Mesothelial cell of epicardium (in vitro differentiated cells): ENCODE measurements around the gene SORBS1. TPM values are rescaled to one million over a fixed set of nuclear protein-coding genes. Genes with fewer than 3 reads are reported as not detected.
"Not testable (repeated sequence)": the region's sequence is repeated elsewhere in the genome, so short reads cannot be mapped to it uniquely, and the experiment has no call there.

Source experiments
- DNase-seq, 2 experiments: peaks; one replicate each; pipeline ENCODE4 v3.0.0; 2021; ENCODE audit warnings: low spot score in 2 of 2; ENCODE audit not compliant: unreplicated experiment in 2 of 2
- H3K27ac Mint-ChIP-seq: 2 replicates; pipeline ENCODE4 v1.8.0; 2021; ENCODE audit warnings: mixed read lengths
- H3K27me3 Mint-ChIP-seq: 2 replicates; pipeline ENCODE4 v1.8.0; 2021; ENCODE audit warnings: low read depth, mixed read lengths
- H3K36me3 Mint-ChIP-seq: 2 replicates; pipeline ENCODE4 v1.8.0; 2021; ENCODE audit warnings: mixed read lengths
- H3K4me1 Mint-ChIP-seq: 2 replicates; pipeline ENCODE4 v1.8.0; 2021; ENCODE audit warnings: mixed read lengths
- H3K4me3 Mint-ChIP-seq: 2 replicates; pipeline ENCODE4 v1.8.0; 2021; ENCODE audit warnings: mild to moderate bottlenecking, moderate library complexity, mixed read lengths
- H3K9me3 Mint-ChIP-seq: 2 replicates; pipeline ENCODE4 v1.8.0; 2021; ENCODE audit warnings: mixed read lengths
- total RNA-seq: library from RNA; stranded (reverse); gene quantifications from 3 replicates; pipeline ENCODE4 v1.2.1, GENCODE V29; 2021
- TF ChIP-seq, protein P1 (sequence below): fragments of 200-600 bp; sonication (generic); IDR thresholded peaks from one replicate; pipeline ENCODE4 v1.5.0; 2021; ENCODE audit warnings: antibody characterized with exemption; ENCODE audit not compliant: unreplicated experiment

Gene SORBS1
- total RNA-seq, 1 donor from 2014 or later: 24.9 TPM

GRCh38 chr10:95474228-95475002 lies 86.8 kb downstream of the SORBS1 start:
- no peak overlapping the region for H3K4me3 Mint-ChIP-seq
- no peaks in the 10 kb centered on the region for H3K27me3 Mint-ChIP-seq
- no peak for DNase-seq
- no peaks in the 10 kb centered on the region for H3K36me3 Mint-ChIP-seq
- H3K4me1 Mint-ChIP-seq: peaks cover 30% of the 10 kb centered on the region
- H3K27ac Mint-ChIP-seq: peak overlapping the region; percentile 71
- H3K9me3 Mint-ChIP-seq: no peaks in the 10 kb centered on the region
- TF ChIP-seq, protein P1, sequence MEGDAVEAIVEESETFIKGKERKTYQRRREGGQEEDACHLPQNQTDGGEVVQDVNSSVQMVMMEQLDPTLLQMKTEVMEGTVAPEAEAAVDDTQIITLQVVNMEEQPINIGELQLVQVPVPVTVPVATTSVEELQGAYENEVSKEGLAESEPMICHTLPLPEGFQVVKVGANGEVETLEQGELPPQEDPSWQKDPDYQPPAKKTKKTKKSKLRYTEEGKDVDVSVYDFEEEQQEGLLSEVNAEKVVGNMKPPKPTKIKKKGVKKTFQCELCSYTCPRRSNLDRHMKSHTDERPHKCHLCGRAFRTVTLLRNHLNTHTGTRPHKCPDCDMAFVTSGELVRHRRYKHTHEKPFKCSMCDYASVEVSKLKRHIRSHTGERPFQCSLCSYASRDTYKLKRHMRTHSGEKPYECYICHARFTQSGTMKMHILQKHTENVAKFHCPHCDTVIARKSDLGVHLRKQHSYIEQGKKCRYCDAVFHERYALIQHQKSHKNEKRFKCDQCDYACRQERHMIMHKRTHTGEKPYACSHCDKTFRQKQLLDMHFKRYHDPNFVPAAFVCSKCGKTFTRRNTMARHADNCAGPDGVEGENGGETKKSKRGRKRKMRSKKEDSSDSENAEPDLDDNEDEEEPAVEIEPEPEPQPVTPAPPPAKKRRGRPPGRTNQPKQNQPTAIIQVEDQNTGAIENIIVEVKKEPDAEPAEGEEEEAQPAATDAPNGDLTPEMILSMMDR: no peak

DNA sequence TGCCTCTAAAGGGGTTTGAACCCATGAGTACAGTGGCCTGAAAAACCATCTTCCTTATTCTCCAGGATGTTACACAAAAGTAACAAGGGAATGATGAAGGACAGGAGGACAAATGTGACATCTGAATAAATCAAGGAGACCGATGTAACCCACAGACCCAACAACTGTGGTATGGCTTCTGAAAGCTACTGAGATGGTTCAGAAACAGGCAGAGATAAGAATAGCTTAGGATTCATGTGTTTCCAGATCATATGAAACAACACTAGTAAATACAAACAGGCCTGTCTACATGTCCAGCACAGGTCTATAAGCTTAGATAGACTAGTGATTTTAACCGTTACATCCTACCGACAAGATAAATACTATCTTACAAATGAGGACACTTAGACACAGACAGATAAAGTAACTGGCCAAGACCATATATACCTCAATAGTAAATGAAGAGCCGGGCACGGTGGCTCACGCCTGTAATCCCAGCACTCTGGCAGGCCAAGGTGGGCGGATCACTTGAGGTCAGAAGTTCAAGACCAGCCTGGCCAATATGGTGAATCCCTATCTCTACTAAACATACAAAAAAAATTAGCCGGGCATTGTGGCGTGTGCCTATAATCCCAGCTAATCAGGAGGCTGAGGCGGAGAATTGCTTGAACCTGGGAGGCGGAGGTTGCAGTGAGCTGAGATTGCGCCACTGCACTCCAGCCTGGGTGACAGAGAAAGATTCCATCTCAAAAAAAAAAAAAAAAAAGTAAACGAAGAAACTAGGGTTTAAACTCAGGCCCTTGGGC lies 88.7 kb downstream of the SORBS1 start:
- TF ChIP-seq, protein P1: no peak
- Mint-ChIP-seq H3K36me3 (no peaks in the 10 kb centered on the region), H3K4me1 (peaks cover 44% of the 10 kb centered on the region), H3K27ac (no peak overlapping the region), H3K27me3 (no peaks in the 10 kb centered on the region), H3K9me3 (no peaks in the 10 kb centered on the region), H3K4me3 (no peak overlapping the region)
- no peak for DNase-seq

DNA sequence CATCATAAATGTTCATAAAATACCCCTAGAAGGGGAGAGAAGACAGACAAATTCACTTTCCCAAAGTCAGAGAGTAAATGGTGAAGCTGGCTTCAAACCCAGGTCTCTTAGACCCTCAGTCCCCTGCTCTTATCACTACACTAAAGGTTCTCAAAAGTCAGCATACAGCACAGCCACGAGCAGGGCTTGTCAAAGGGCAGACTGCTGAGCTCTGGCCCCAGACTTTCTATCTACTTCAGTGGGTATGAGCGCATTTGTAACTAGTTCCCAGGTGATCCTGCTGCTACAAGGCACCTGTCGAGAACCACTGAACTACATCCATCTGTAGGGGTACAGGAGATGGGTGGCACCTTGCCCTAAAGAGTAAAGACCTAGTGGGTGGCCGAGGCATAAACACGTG lies 91.5 kb downstream of the SORBS1 start:
- DNase-seq: no peak
- H3K9me3 Mint-ChIP-seq: no peaks in the 10 kb centered on the region
- TF ChIP-seq, protein P1: no peak
- H3K4me1 Mint-ChIP-seq: peaks cover 53% of the 10 kb centered on the region
- no peaks in the 10 kb centered on the region for H3K27me3 Mint-ChIP-seq
- no peak overlapping the region for H3K4me3 Mint-ChIP-seq
- no peaks in the 10 kb centered on the region for H3K36me3 Mint-ChIP-seq
- no peak overlapping the region for H3K27ac Mint-ChIP-seq

DNA sequence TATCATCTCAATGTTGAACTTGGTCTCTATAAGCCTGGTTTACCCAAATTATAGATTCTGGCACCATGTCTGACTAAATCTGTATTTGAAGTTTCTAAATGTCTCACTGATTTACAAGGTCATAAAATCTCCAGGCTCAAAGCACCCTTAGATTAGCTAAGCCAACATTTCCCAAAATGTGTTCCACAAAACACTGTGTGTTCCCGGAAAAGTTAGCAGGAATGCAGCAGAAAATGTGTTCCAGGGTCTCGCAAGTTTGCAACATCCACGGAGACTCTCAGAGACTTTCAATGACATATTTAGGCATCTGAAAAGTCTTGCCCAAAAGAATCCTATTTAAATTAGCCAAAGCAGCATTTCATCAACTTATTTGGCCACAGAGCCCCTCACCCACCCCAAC lies 91.9 kb downstream of the SORBS1 start:
- Mint-ChIP-seq H3K4me1 (peaks cover 53% of the 10 kb centered on the region), H3K36me3 (no peaks in the 10 kb centered on the region), H3K4me3 (no peak overlapping the region), H3K27me3 (no peaks in the 10 kb centered on the region), H3K9me3 (no peaks in the 10 kb centered on the region), H3K27ac (peak overlapping the region; percentile 17)
- TF ChIP-seq, protein P1: no peak
- no peak for DNase-seq

DNA sequence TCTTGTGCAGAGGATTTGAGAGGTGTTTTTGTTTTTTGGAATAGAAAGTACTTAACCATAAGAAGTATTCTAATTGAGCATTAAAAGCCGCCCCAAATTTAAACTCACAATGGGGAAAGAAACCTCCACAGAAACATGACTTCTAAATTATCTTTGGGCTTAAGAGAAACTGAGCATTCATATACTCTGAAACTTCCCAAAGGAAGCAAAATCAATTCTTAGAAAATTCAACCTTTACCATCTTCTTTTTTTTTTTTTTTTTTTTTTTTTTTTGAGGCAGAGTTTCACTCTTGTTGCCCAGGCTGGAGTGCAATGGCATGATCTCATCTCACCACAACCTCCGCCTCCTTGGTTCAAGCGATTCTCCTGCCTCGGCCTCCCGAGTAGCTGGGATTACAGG lies 93.5 kb downstream of the SORBS1 start:
- H3K27ac Mint-ChIP-seq: peak overlapping the region; percentile 97

DNA sequence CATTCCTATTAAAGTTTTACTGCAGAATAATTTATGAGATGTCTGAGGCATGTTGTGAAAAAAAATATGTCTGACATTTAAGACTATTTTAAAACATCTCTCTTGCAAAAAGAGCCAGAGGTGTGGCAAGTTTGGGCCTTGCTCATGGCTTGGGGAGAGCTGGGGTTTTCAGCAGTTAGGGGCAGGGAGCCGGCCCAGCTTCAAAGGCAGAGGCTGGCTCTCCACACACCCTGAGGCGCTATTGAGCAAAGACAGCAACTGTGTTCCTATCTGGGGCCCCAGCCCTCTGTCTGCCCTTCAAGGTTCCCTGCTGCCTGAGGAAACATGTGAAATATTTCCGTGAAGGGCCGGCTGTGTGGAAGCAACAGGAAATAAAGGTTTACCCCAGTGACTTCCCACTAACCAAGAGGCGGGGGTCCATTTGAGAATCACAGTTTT lies 94.0 kb downstream of the SORBS1 start:
- no peaks in the 10 kb centered on the region for H3K36me3 Mint-ChIP-seq
- peak; percentile 55 to 74 for DNase-seq
- TF ChIP-seq, protein P1: no peak
- peak overlapping the region; percentile 97 for H3K27ac Mint-ChIP-seq
- no peaks in the 10 kb centered on the region for H3K9me3 Mint-ChIP-seq
- H3K4me1 Mint-ChIP-seq: peaks cover 57% of the 10 kb centered on the region
- peak overlapping the region; percentile 43 for H3K4me3 Mint-ChIP-seq
- H3K27me3 Mint-ChIP-seq: no peaks in the 10 kb centered on the region

More for the DNA sequence above, 93.5 kb downstream of the SORBS1 start:
- not testable (repeated sequence) for H3K27me3 Mint-ChIP-seq, H3K9me3 Mint-ChIP-seq, DNase-seq, H3K36me3 Mint-ChIP-seq
- peak overlapping the region; percentile 43 for H3K4me3 Mint-ChIP-seq
- peaks cover 55% of the 10 kb centered on the region for H3K4me1 Mint-ChIP-seq
